Measurements from ENCODE around the gene AIFM2.

- TF ChIP-seq POLR2AphosphoS5 (IDR thresholded peaks at IDR 0.05; ENCODE audit: low read depth, low read length) (no peak), TAF1 (IDR thresholded peaks at IDR 0.05; ENCODE audit: borderline replicate concordance, insufficient read depth, low read length) (no peak), REST (IDR thresholded peaks at IDR 0.05; ENCODE audit: insufficient read depth in 1 of 2, low read depth in 2 of 2, low read length in 2 of 2) (no peak)
These were observed 45.6 kb upstream of the AIFM2 start for GRCh38 chr10:70178139-70178725.

All from PFSK-1 (cell line).